ENCODE data around the gene CRADD.
A peak's percentile ranks its signal among the peaks of the same experiment; 100 is the strongest.

The CRADD gene

DNA sequence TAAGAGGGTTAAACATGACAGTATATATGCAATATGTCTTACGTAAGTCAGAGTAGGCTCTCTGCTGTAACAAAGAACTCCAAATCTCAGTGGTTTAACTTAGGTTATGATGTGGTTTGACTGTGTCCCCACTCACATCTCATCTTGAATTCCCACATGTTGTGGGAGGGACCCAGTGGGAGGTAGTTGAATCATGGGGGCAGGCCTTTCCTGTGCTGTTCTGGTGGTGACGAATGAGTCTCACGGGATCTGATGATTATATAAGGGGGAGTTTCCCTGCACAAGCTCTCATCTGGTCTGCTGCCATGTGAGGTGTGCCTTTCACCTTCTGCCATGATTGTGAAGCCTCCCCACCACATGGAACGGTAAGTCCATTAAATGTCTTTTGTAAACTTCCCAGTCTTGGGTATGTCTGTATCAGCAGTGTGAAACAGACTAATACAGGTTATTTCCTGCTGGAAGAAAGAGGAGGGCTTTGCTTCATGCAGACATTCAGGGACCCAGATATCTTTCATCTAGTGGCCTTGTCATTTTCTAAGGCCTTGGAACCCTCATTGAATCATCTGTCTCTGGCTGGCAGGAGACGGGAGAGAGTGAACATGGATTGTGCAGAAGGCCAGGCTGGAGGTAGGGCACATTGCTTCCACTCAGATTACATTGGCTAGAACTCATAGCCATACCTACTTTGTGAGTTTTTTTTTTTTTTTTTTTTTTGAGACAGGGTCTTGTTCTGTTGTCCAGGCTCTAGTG, 96.1 kb downstream of the CRADD start (continued):
- TF ChIP-seq EGR2 (tag by site-specific recombination; IDR thresholded peaks at IDR 0.05; ENCODE audit: low read depth) (peak; percentile 83), ZNF510 (tag by site-specific recombination; IDR thresholded peaks at IDR 0.05; ENCODE audit: insufficient replicate concordance) (no peak), ZNF350 (tag by site-specific recombination; IDR thresholded peaks at IDR 0.05) (no peak), ZNF48 (tag by site-specific recombination; IDR thresholded peaks at IDR 0.05) (no peak), ZNF146 (tag by site-specific recombination; IDR thresholded peaks at IDR 0.05) (no peak), PRDM10 (tag by site-specific recombination; IDR thresholded peaks at IDR 0.05) (no peak), ZNF777 (tag by site-specific recombination; IDR thresholded peaks at IDR 0.05; ENCODE audit: borderline replicate concordance) (no peak), ZNF16 (tag by site-specific recombination; IDR thresholded peaks at IDR 0.05; ENCODE audit: low read depth) (no peak), OSR2 (tag by site-specific recombination; IDR thresholded peaks at IDR 0.05) (no peak), ZNF501 (tag by site-specific recombination; IDR thresholded peaks at IDR 0.05) (no peak), KLF9 (tag by site-specific recombination; IDR thresholded peaks at IDR 0.05; ENCODE audit: low read depth) (no peak), ZNF302 (tag by site-specific recombination; IDR thresholded peaks at IDR 0.05; ENCODE audit: low read depth) (no peak), SP7 (tag by site-specific recombination; IDR thresholded peaks at IDR 0.05) (peak; percentile 40; the same call in 1 of the 2 replicates), ZBTB1 (tag by site-specific recombination; IDR thresholded peaks at IDR 0.05) (no peak), ZNF610 (tag by site-specific recombination; IDR thresholded peaks at IDR 0.05; ENCODE audit: borderline replicate concordance) (no peak), RBAK (tag by site-specific recombination; IDR thresholded peaks at IDR 0.05) (no peak), ZFHX2 (tag by site-specific recombination; conservative IDR thresholded peaks at IDR 0.05) (peak; percentile 86), ZNF560 (tag by site-specific recombination; IDR thresholded peaks at IDR 0.05; ENCODE audit: borderline replicate concordance) (no peak), ZNF274 (IDR thresholded peaks at IDR 0.05; ENCODE audit: low read length) (no peak), ZNF274 (tag by site-specific recombination; IDR thresholded peaks at IDR 0.05; ENCODE audit: borderline replicate concordance) (no peak)
- TF ChIP-seq, protein P1, sequence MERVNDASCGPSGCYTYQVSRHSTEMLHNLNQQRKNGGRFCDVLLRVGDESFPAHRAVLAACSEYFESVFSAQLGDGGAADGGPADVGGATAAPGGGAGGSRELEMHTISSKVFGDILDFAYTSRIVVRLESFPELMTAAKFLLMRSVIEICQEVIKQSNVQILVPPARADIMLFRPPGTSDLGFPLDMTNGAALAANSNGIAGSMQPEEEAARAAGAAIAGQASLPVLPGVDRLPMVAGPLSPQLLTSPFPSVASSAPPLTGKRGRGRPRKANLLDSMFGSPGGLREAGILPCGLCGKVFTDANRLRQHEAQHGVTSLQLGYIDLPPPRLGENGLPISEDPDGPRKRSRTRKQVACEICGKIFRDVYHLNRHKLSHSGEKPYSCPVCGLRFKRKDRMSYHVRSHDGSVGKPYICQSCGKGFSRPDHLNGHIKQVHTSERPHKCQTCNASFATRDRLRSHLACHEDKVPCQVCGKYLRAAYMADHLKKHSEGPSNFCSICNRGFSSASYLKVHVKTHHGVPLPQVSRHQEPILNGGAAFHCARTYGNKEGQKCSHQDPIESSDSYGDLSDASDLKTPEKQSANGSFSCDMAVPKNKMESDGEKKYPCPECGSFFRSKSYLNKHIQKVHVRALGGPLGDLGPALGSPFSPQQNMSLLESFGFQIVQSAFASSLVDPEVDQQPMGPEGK (tag by site-specific recombination; IDR thresholded peaks at IDR 0.05): no peak
- TF ChIP-seq, protein P2, sequence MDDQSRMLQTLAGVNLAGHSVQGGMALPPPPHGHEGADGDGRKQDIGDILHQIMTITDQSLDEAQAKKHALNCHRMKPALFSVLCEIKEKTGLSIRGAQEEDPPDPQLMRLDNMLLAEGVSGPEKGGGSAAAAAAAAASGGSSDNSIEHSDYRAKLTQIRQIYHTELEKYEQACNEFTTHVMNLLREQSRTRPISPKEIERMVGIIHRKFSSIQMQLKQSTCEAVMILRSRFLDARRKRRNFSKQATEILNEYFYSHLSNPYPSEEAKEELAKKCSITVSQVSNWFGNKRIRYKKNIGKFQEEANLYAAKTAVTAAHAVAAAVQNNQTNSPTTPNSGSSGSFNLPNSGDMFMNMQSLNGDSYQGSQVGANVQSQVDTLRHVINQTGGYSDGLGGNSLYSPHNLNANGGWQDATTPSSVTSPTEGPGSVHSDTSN (CRISPR knock-in tag; IDR thresholded peaks at IDR 0.05): no peak

Measured in HEK293 (cell line).